Stomach (tissue), 9 donors: ENCODE data around the gene TMEM132C. TPM values are rescaled to one million over a fixed set of nuclear protein-coding genes. Genes with fewer than 3 reads are reported as not detected.

ENCODE experiments used
- DNase-seq, 2 donors: peaks; one replicate each; pipeline versions ENCODE4 v3.0.0 to v3.0.0-alpha.2; 2013 to 2019
- H3K27ac ChIP-seq, 5 donors: fragments of 200-600 bp in 4 of 5; sonication (generic) in 4 of 5; one replicate each; pipeline ENCODE4 v1.5.1; 2013 to 2019; ENCODE audit warnings: mild to moderate bottlenecking in 1 of 5, moderate library complexity in 1 of 5
- H3K27me3 ChIP-seq, 3 donors: fragments of 200-600 bp; sonication (generic); one replicate each; pipeline ENCODE4 v1.5.1; 2017 to 2019; ENCODE audit warnings: mixed run types in 1 of 3
- H3K36me3 ChIP-seq, 4 donors: fragments of 200-600 bp; sonication (generic); 1 replicate in 3 of 4; 2 replicates in 1 of 4; pipeline ENCODE4 v1.5.1; 2016 to 2019
- H3K4me1 ChIP-seq, 4 donors: fragments of 200-600 bp; sonication (generic); one replicate each; pipeline ENCODE4 v1.5.1; 2016 to 2019
- H3K4me3 ChIP-seq, 4 donors: fragments of 200-600 bp; sonication (generic) in 3 of 4; one replicate each; pipeline ENCODE4 v1.5.1; 2016 to 2019; ENCODE audit warnings: mild to moderate bottlenecking in 1 of 4
- H3K9me3 ChIP-seq, 4 donors: fragments of 200-600 bp; sonication (generic); one replicate each; pipeline ENCODE4 v1.5.1; 2016 to 2019
- EP300 ChIP-seq: sonication (generic); formaldehyde crosslinking; IDR thresholded peaks from one replicate; pipeline ENCODE4 v1.6.1; 2017; ENCODE audit warnings: antibody characterized with exemption
- POLR2A ChIP-seq, 4 donors: fragments of 450-650 bp; IDR thresholded peaks; one replicate each; pipeline ENCODE4 v1.6.1; 2016; ENCODE audit warnings: antibody characterized with exemption in 4 of 4, control low read depth in 2 of 4, mild to moderate bottlenecking in 1 of 4, moderate library complexity in 1 of 4
- POLR2AphosphoS5 ChIP-seq, 3 donors: sonication (generic); formaldehyde crosslinking; IDR thresholded peaks; one replicate each; pipeline ENCODE4 v1.6.1; 2016; ENCODE audit warnings: antibody characterized with exemption in 3 of 3
- WGBS, 5 donors: extraction: QIAGEN DNeasy Blood & Tissue Kit in 3 of 5; methylation state at CpG; one replicate each; pipeline versions ENCODE4 v1.1.5 to v1.1.7; 2013 to 2018; 5-methylcytosine and 5-hydroxymethylcytosine counted together
- intact Hi-C: fragments of 100-400 bp; cut with DNase I; formaldehyde crosslinking; loops from one replicate; pipeline ENCODE4 v1.15.1; 2023; ENCODE audit warnings: low total_unique reads
- polyA plus RNA-seq, 3 donors: library from polyadenylated mRNA; stranded (reverse); fragments of 200-250 nt; gene quantifications; one replicate each; pipeline ENCODE4 v1.2.3, GENCODE V29; 2013
- total RNA-seq, 5 donors: library from RNA; depleted of rRNA; stranded (reverse); fragments of >200 nt; gene quantifications; one replicate each; pipeline versions ENCODE4 v1.1.0 to v1.2.3, GENCODE V29; 2014 to 2016
- TF ChIP-seq, protein P1 (sequence below), 7 experiments: fragments of 450-650 bp in 4 of 7; fragments of 200-600 bp in 3 of 7; sonication (generic) in 3 of 7; IDR thresholded peaks; one replicate each; pipeline ENCODE4 v1.5.1; 2016 to 2019; ENCODE audit warnings: antibody characterized with exemption in 7 of 7, control low read depth in 2 of 7, mild to moderate bottlenecking in 1 of 7
- donor health status: healthy with polysubstance abuse.
- donor health status: Bipolar disorder and iron deficiency.
- donor health status: healthy.

The TMEM132C gene
- total and polyA plus RNA-seq, 8 donors, result under 0.01 to 12.8 (median 0.94) TPM

DNA sequence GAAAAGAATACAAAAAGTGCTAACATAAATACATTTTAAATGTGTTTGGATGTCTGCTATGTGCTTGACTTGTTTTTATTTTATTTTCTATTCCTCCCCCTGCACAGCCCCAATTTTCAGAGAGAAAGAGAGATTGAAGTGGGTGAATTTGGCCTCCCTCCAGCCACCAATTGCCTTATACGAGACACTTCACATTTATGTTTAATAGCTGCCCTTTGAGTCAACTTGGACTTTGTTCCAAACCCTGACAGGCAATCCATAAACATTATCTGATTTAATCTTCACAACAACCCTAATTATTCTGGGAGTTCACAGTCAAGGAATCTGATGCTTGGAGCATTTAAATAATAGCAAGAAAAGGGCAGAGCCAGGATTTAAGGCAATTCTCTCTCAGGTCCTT, 395.1 kb downstream of the TMEM132C start:
- 11 to 27% (median 18%) methylated on average over 1 of the region's 1 CpG for WGBS, 5 donors
- intact Hi-C loops, result no loop called here
- Histone ChIP-seq H3K4me1 (no peaks in the 10 kb centered on the region), H3K27ac (no peak overlapping the region), H3K4me3 (no peak overlapping the region), H3K27me3 (no peaks in the 10 kb centered on the region), H3K9me3 (peaks cover 0 to 11% (median 0%) of the 10 kb centered on the region in 4 donors), H3K36me3 (no peaks in the 10 kb centered on the region)
- no peak for TF ChIP-seq POLR2A (IDR thresholded peaks at IDR 0.05)
- TF ChIP-seq POLR2AphosphoS5 (IDR thresholded peaks at IDR 0.05), result no peak
- TF ChIP-seq EP300, result no peak
- TF ChIP-seq, protein P1, sequence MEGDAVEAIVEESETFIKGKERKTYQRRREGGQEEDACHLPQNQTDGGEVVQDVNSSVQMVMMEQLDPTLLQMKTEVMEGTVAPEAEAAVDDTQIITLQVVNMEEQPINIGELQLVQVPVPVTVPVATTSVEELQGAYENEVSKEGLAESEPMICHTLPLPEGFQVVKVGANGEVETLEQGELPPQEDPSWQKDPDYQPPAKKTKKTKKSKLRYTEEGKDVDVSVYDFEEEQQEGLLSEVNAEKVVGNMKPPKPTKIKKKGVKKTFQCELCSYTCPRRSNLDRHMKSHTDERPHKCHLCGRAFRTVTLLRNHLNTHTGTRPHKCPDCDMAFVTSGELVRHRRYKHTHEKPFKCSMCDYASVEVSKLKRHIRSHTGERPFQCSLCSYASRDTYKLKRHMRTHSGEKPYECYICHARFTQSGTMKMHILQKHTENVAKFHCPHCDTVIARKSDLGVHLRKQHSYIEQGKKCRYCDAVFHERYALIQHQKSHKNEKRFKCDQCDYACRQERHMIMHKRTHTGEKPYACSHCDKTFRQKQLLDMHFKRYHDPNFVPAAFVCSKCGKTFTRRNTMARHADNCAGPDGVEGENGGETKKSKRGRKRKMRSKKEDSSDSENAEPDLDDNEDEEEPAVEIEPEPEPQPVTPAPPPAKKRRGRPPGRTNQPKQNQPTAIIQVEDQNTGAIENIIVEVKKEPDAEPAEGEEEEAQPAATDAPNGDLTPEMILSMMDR (IDR thresholded peaks at IDR 0.05), result no peak
- DNase-seq, result peak in 1 of 2 donors; percentile 39

DNA sequence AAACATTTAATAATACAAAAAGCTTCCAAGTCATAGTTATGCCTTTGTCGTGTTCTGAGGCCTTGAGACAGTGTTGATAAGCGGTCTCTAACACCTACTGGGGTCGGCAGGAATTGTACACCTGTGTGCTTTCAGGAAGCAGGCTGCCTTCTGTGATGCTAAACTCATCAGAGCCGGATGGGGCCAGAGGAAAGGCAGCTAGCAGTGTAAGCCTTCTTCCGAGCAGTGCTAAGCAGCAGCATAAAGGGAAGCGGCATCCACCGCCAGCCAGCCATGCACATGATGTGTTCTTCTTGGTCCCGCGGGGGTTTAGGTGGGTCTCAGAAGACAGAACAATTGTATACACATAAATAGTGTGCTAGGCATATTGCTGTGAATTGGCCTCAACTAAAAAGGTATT, 397.5 kb downstream of the TMEM132C start:
- 72 to 76% (median 73%) methylated on average over 8 to 9 of the region's 9 CpGs for WGBS, 5 donors
- intact Hi-C loops, result no loop called here

DNA sequence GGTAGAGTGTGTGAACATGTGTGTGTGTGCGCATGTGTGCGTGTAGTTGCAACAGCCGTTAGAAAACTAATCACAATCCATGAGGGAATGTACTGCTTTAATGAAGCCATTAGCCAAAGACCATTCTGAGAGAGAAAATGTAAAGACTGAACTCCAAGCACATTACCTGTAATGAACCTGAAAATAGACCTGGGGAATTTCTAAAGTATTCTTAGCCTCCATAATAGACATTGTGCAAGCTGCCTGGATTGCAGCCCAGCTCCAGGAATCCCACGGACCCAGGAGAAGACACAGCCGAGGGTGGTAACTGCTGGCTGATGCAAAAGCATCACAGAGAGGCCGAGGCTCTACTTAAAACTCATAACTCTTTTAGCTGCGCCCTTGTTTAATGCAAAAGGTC, 400.2 kb downstream of the TMEM132C start:
- no peak overlapping the region for H3K27ac ChIP-seq
- H3K9me3 ChIP-seq, result peaks cover 0 to 15% (median 4%) of the 10 kb centered on the region in 4 donors
- no peaks in the 10 kb centered on the region for H3K27me3 ChIP-seq
- no peaks in the 10 kb centered on the region for H3K4me1 ChIP-seq
- no peaks in the 10 kb centered on the region for H3K36me3 ChIP-seq
- 74 to 86% (median 80%) methylated on average over 7 of the region's 7 CpGs for WGBS, 5 donors
- TF ChIP-seq POLR2AphosphoS5 (IDR thresholded peaks at IDR 0.05) (no peak), EP300 (no peak), POLR2A (IDR thresholded peaks at IDR 0.05) (no peak)
- TF ChIP-seq, protein P1 (IDR thresholded peaks at IDR 0.05), result no peak
- intact Hi-C loops, result no loop called here
- DNase-seq, result no peak
- no peak overlapping the region for H3K4me3 ChIP-seq

More for the DNA sequence above, 397.5 kb downstream of the TMEM132C start:
- Histone ChIP-seq H3K36me3 (no peaks in the 10 kb centered on the region), H3K27ac (no peak overlapping the region), H3K4me3 (no peak overlapping the region), H3K27me3 (no peaks in the 10 kb centered on the region), H3K9me3 (peaks cover 0 to 11% (median 0%) of the 10 kb centered on the region in 4 donors), H3K4me1 (no peaks in the 10 kb centered on the region)
- no peak for TF ChIP-seq POLR2AphosphoS5 (IDR thresholded peaks at IDR 0.05)
- TF ChIP-seq POLR2A (IDR thresholded peaks at IDR 0.05), result no peak
- TF ChIP-seq, protein P1 (IDR thresholded peaks at IDR 0.05), result no peak
- no peak for TF ChIP-seq EP300
- no peak for DNase-seq

DNA sequence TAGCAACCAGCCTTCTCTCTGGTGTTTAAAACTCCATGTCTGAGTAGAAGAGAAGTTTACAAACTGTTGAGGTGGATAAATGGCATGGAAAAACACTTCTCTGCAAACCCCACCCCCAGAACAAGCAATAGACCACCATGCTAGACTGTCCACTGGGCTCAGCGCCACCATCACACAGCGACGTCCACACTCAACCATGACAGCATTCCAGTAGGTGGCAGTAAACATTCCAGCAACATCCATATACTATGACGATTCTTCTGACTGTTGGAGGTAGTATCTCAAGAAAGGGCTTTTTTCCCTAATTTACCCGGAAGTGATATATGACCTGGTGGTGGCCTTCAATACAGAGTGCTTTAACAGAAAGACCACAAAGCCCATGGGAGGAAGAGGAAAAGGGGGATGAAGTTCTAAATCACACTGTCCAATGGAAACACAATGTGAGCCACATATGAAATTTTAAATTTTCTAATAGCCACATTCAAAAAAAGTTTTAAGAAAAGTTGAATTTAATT, 404.6 kb downstream of the TMEM132C start:
- H3K27ac ChIP-seq, result no peak overlapping the region
- no peaks in the 10 kb centered on the region for H3K36me3 ChIP-seq
- TF ChIP-seq POLR2A (IDR thresholded peaks at IDR 0.05) (no peak), POLR2AphosphoS5 (IDR thresholded peaks at IDR 0.05) (no peak), EP300 (no peak)
- TF ChIP-seq, protein P1 (IDR thresholded peaks at IDR 0.05), result no peak
- WGBS, 5 donors, result 81 to 85% (median 82%) methylated on average over 5 of the region's 5 CpGs
- H3K9me3 ChIP-seq, result peaks cover 0 to 7% (median 2%) of the 10 kb centered on the region in 4 donors
- H3K4me1 ChIP-seq, result no peaks in the 10 kb centered on the region
- H3K27me3 ChIP-seq, result no peaks in the 10 kb centered on the region
- no peak overlapping the region for H3K4me3 ChIP-seq
- no peak for DNase-seq
- intact Hi-C loops, result no loop called here
